Osteocyte (in vitro differentiated cells): Measurements from ENCODE around the gene SCGB3A1. TPM values are rescaled to one million over a fixed set of nuclear protein-coding genes. Genes with fewer than 3 reads are reported as not detected.
A peak's percentile ranks its signal among the peaks of the same experiment; 100 is the strongest.

Source experiments
- DNase-seq: peaks from one replicate; pipeline ENCODE4 v3.0.0; 2021; ENCODE audit warnings: mixed read lengths; ENCODE audit not compliant: unreplicated experiment; ENCODE audit errors: extremely low spot score
- H3K27ac Mint-ChIP-seq: one replicate; pipeline ENCODE4 v1.8.0; 2021; ENCODE audit warnings: mild to moderate bottlenecking, mixed read lengths; ENCODE audit not compliant: unreplicated experiment
- H3K27me3 Mint-ChIP-seq: one replicate; pipeline ENCODE4 v1.8.0; 2021; ENCODE audit warnings: mixed read lengths; ENCODE audit not compliant: unreplicated experiment
- H3K36me3 Mint-ChIP-seq: one replicate; pipeline ENCODE4 v1.8.0; 2021; ENCODE audit warnings: mixed read lengths; ENCODE audit not compliant: unreplicated experiment
- H3K4me1 Mint-ChIP-seq: one replicate; pipeline ENCODE4 v1.8.0; 2021; ENCODE audit warnings: mixed read lengths; ENCODE audit not compliant: unreplicated experiment
- H3K4me3 Mint-ChIP-seq: one replicate; pipeline ENCODE4 v1.8.0; 2021; ENCODE audit warnings: mild to moderate bottlenecking, moderate library complexity, mixed read lengths; ENCODE audit not compliant: unreplicated experiment
- H3K9me3 Mint-ChIP-seq: one replicate; pipeline ENCODE4 v1.8.0; 2021; ENCODE audit warnings: mixed read lengths; ENCODE audit not compliant: unreplicated experiment
- total RNA-seq: library from RNA; stranded (reverse); gene quantifications from 2 replicates; pipeline ENCODE4 v1.2.1, GENCODE V29; 2021
- TF ChIP-seq, protein P1 (sequence below): fragments of 200-600 bp; sonication (generic); IDR thresholded peaks from 2 replicates; pipeline ENCODE4 v1.5.0; 2021; ENCODE audit warnings: antibody characterized with exemption, mild to moderate bottlenecking, moderate library complexity

Gene SCGB3A1
- total RNA-seq, 1 donor from 2014 or later, result not detected

DNA sequence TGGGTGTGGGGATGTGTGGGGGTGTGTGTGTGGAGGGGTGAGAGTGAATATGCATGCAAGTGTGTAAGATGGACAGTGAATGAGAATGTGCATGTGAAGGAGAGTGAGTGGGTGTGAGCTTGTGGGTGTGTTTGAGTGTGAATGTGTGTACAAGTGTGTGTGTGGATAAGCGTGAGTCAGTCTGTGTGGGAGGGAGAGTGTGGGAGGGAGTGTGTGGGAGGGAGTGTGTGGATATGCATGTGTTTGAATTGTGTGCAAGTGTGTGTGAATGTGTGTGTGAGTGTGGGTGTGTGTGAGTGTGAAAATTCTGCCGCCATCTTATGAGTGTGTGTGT, 3.7 kb upstream of the SCGB3A1 start:
- no peaks in the 10 kb centered on the region for H3K36me3 Mint-ChIP-seq
- TF ChIP-seq, protein P1, sequence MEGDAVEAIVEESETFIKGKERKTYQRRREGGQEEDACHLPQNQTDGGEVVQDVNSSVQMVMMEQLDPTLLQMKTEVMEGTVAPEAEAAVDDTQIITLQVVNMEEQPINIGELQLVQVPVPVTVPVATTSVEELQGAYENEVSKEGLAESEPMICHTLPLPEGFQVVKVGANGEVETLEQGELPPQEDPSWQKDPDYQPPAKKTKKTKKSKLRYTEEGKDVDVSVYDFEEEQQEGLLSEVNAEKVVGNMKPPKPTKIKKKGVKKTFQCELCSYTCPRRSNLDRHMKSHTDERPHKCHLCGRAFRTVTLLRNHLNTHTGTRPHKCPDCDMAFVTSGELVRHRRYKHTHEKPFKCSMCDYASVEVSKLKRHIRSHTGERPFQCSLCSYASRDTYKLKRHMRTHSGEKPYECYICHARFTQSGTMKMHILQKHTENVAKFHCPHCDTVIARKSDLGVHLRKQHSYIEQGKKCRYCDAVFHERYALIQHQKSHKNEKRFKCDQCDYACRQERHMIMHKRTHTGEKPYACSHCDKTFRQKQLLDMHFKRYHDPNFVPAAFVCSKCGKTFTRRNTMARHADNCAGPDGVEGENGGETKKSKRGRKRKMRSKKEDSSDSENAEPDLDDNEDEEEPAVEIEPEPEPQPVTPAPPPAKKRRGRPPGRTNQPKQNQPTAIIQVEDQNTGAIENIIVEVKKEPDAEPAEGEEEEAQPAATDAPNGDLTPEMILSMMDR, result no peak
- H3K27ac Mint-ChIP-seq, result no peak overlapping the region
- no peaks in the 10 kb centered on the region for H3K4me1 Mint-ChIP-seq
- peaks cover 2% of the 10 kb centered on the region for H3K27me3 Mint-ChIP-seq
- no peak for DNase-seq
- no peak overlapping the region for H3K4me3 Mint-ChIP-seq
- H3K9me3 Mint-ChIP-seq, result no peaks in the 10 kb centered on the region

DNA sequence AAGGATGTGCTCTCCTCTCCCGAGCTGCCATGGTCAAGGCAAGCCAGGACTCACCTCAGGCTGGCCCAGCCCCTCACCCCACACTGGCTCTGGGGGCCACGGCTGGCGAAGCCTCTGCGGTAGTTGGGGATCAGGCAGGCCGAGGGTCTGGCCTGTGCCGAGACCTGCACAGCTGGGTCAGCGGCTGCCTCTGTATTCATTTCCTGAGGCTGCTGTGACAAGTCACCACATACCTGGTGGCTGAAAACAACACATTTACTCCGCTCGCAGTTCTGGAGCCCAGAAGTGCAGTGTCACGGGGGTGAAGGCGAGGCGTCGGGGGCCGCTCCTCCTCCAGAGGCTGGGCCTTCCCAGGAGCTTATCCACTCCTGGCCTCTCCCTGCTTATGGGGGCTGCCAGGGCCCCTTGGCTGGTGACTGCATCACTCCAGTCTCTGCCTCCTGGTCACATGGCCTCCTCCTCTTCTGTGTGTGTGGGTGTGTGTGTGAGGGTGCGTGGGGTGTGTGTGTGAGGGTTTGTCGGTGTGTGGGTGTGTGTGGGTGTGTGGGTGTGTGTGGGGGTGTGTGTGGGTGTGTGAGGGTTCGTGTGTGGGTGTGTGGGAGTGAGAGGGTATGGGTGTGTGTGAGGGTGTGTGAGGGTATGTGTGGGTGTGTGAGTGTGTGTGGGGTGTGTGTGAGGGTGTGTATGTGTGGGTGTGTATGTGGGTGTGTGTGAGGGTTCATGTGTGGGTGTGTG, 3.2 kb upstream of the SCGB3A1 start:
- H3K4me1 Mint-ChIP-seq, result no peaks in the 10 kb centered on the region
- no peak overlapping the region for H3K27ac Mint-ChIP-seq
- no peak overlapping the region for H3K4me3 Mint-ChIP-seq
- peaks cover 2% of the 10 kb centered on the region for H3K27me3 Mint-ChIP-seq
- H3K36me3 Mint-ChIP-seq, result no peaks in the 10 kb centered on the region
- TF ChIP-seq, protein P1, result no peak
- DNase-seq, result peak; percentile 49
- H3K9me3 Mint-ChIP-seq, result no peaks in the 10 kb centered on the region

DNA sequence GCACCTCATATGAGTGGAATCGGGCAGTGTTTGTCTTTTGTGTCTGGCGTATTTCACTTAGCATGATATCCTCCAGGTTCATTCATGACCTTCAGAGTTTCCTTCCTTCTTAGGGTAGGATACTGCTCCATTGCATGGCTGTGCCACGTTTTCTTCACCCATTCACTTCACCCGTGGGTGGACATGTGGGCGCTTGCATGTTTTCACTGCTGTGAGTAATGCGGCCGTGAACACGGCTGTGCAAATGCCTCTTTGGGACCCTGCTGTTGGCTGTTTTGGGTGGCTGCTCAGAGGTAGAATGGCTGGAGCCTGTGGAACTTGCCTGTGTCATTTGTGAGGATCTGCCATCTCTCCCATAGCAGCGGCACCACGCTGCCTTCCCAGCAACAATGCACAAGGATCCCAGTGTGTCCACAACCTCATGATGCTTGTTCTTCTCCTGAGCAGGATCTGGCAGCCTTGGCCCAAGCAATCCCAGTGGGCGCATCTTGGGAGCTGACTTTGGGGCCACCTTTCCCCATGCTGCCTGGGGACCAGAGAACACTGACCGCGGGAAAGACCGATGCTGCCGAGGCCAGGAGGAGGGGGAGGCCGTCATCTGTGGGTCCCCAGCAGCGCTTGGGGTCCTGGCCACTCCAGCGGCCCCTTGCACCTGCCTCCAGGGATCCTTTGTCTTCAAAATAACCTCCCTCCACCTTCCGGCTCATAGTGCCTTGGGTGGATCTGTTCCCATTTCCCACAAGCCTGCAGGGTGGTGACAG, 2.3 kb upstream of the SCGB3A1 start:
- H3K27me3 Mint-ChIP-seq, result peaks cover 2% of the 10 kb centered on the region
- TF ChIP-seq, protein P1, result no peak
- H3K4me3 Mint-ChIP-seq, result no peak overlapping the region
- no peaks in the 10 kb centered on the region for H3K4me1 Mint-ChIP-seq
- H3K36me3 Mint-ChIP-seq, result no peaks in the 10 kb centered on the region
- no peaks in the 10 kb centered on the region for H3K9me3 Mint-ChIP-seq
- no peak for DNase-seq
- no peak overlapping the region for H3K27ac Mint-ChIP-seq

DNA sequence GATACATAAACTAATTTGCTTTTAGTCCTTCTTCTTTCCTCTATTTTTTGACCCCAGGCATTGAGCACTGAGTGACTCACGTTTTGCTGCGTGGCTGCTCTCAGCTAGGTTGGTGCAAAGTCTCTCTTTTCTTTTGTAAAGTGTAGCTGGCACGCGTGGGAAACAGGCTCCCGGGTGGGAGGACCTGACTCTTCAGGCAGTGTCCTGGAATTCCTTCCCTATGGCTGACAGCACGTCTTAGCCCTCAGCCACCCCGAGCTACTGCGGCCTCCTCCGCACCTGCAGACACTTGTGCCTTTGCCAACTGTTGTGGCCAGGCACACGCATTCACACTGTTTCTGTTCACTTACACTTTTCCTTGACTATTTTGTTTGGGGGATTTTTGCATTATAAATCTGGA, 877 bp upstream of the SCGB3A1 start:
- H3K9me3 Mint-ChIP-seq, result no peaks in the 10 kb centered on the region
- DNase-seq, result peak; percentile 66
- TF ChIP-seq, protein P1, result no peak
- H3K27ac Mint-ChIP-seq, result no peak overlapping the region
- no peaks in the 10 kb centered on the region for H3K36me3 Mint-ChIP-seq
- peak overlapping the region; percentile 10 for H3K4me3 Mint-ChIP-seq
- peaks cover 2% of the 10 kb centered on the region for H3K27me3 Mint-ChIP-seq
- no peaks in the 10 kb centered on the region for H3K4me1 Mint-ChIP-seq

DNA sequence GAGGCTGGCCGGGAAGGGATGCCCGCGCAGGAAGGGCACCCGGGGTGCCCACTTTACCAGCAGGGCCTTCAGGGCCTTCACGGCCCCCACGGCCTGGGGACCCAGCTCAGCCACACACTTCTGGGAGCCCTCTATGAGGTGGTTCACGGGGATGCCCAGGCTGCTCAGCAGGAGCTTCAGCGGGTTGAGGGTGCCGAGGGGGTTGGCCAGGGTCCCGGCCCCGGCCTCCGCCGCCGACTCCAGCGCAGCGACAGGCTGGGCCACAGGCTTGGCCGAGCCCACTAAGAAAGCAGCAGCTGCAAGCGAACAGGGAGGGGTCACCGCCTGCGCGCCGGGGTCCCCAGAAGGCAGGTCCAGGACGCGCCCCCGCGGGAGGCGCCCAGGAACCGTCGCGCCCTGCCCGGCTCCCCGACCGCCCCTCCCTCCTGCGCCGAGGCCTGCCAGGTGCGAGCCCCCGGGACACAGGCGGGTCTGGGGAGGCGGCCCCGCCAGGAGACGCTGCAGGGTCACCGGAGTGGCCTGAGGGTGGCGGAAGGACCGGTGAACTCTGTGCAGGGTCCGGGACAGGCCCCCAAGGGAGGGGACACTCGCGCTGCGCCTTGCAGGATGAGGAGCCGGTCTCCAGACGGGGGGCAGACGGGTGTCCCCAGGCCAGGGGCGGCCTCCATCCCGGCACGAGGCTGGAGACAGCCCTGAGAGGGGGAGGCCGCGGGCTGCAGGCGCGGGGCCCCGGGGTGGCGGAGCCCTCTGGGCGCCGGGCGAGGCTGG, 572 bp downstream of the SCGB3A1 start:
- no peaks in the 10 kb centered on the region for H3K9me3 Mint-ChIP-seq
- no peak overlapping the region for H3K4me3 Mint-ChIP-seq
- no peak overlapping the region for H3K27ac Mint-ChIP-seq
- DNase-seq, result peak; percentile 84
- H3K4me1 Mint-ChIP-seq, result no peaks in the 10 kb centered on the region
- no peaks in the 10 kb centered on the region for H3K36me3 Mint-ChIP-seq
- TF ChIP-seq, protein P1, result no peak
- H3K27me3 Mint-ChIP-seq, result peaks cover 2% of the 10 kb centered on the region
